A172 (cell line): ENCODE results near the gene PHLDB2. TPM values are rescaled to one million over a fixed set of nuclear protein-coding genes. Genes with fewer than 3 reads are reported as not detected.

ENCODE experiments used
- DNase-seq: peaks from one replicate; pipeline ENCODE4 v3.0.0-alpha.2; 2015; ENCODE audit warnings: low spot score
- total RNA-seq: library from RNA; depleted of rRNA; stranded (reverse); fragments of >200 nt; shearing (Covaris generic); gene quantifications from 2 replicates; pipeline ENCODE4 v1.2.3, GENCODE V29; 2014

Gene PHLDB2
- total RNA-seq, 1 experiment from 2014 or later, result 115 TPM

GRCh38 chr3:111923806-111924205, 64.7 kb downstream of the PHLDB2 start:
- DNase-seq, result peak; percentile 51

GRCh38 chr3:111924283-111924682, 65.2 kb downstream of the PHLDB2 start:
- DNase-seq, result peak; percentile 43

- DNase-seq, result peak; percentile 64
Observed at GRCh38 chr3:111926266-111926676, 67.2 kb downstream of the PHLDB2 start.

GRCh38 chr3:111928613-111929012, 69.5 kb downstream of the PHLDB2 start:
- DNase-seq, result no peak

GRCh38 chr3:111929484-111929883, 70.4 kb downstream of the PHLDB2 start:
- no peak for DNase-seq

GRCh38 chr3:111932946-111933345, 73.9 kb downstream of the PHLDB2 start:
- DNase-seq, result no peak

- DNase-seq, result peak; percentile 94
Observed at GRCh38 chr3:111936191-111936841, 77.3 kb downstream of the PHLDB2 start.

GRCh38 chr3:111936967-111937366, 77.9 kb downstream of the PHLDB2 start:
- DNase-seq, result no peak

GRCh38 chr3:111937871-111938270, 78.8 kb downstream of the PHLDB2 start:
- DNase-seq, result no peak

- DNase-seq, result no peak
Observed at GRCh38 chr3:111939873-111940272, 80.8 kb downstream of the PHLDB2 start.

GRCh38 chr3:111943533-111943932, 84.5 kb downstream of the PHLDB2 start:
- no peak for DNase-seq

GRCh38 chr3:111944372-111944771, 85.3 kb downstream of the PHLDB2 start:
- no peak for DNase-seq

GRCh38 chr3:111947231-111947630, 88.2 kb downstream of the PHLDB2 start:
- no peak for DNase-seq

- no peak for DNase-seq
Observed at GRCh38 chr3:111948786-111949185, 89.7 kb downstream of the PHLDB2 start.

GRCh38 chr3:111949712-111950111, 90.6 kb downstream of the PHLDB2 start:
- no peak for DNase-seq

- no peak for DNase-seq
Observed at GRCh38 chr3:111951032-111951431, 92.0 kb downstream of the PHLDB2 start.

- DNase-seq, result no peak
Observed at GRCh38 chr3:111952086-111952485, 93.0 kb downstream of the PHLDB2 start.

GRCh38 chr3:111952866-111953450, 93.9 kb downstream of the PHLDB2 start:
- DNase-seq, result no peak

GRCh38 chr3:111954228-111954990, 95.3 kb downstream of the PHLDB2 start:
- no peak for DNase-seq

GRCh38 chr3:111955876-111956275, 96.8 kb downstream of the PHLDB2 start:
- no peak for DNase-seq

GRCh38 chr3:111956449-111956848, 97.4 kb downstream of the PHLDB2 start:
- no peak for DNase-seq

- no peak for DNase-seq
Observed at GRCh38 chr3:111956995-111957734, 98.1 kb downstream of the PHLDB2 start.
